ENCODE results near the gene PIEZO2.

PIEZO2 gene

DNA sequence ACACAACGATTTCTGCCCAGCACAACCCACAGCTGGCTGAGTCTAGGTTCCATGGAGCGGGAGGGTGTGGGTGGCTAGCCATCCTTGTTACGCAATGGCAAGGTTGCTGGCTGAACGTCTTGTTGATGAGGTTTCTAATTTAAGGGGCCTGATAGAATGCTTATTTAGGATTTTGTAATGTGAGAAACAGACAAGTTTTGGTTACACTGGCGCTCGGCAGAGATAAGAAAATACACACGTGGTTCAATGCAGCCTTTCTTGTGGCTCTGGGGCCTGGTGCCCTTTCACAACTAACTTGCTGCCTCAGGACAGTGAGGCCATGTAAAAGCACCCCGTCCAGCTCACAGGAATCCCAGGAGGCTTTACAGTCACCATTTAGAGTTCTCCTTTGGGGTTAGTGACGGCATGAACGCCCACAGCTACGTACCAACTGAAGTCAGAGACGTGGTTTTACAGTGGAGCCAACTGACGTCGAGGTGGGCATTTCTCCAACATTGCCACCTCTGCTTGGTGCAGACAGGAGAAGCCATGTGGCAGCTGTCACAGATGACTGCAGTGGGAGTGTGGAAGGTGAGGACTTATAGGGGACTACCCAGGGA is 29.7 kb upstream of the PIEZO2 start:
- H3K36me3 ChIP-seq (ENCODE audit: control insufficient read depth, low read length), result no peaks in the 10 kb centered on the region
- H3K79me2 ChIP-seq (ENCODE audit: control insufficient read depth, low read length), result no peaks in the 10 kb centered on the region
- H4K20me1 ChIP-seq (ENCODE audit: control insufficient read depth, insufficient read depth, low read depth, low read length), result no peaks in the 10 kb centered on the region
- no peak for TF ChIP-seq EZH2phosphoT487 (IDR thresholded peaks at IDR 0.05; ENCODE audit: borderline replicate concordance, low read length)
- TF ChIP-seq CTCF (IDR thresholded peaks at IDR 0.05; ENCODE audit: low read depth, low read length, poor library complexity, severe bottlenecking), result no peak
- no peak overlapping the region for H3K4me2 ChIP-seq (ENCODE audit: low read length)
- H3K27me3 ChIP-seq (ENCODE audit: control insufficient read depth, low read length), result no peaks in the 10 kb centered on the region
- no peak overlapping the region for H3K4me3 ChIP-seq (ENCODE audit: low read length)
- H3K4me1 ChIP-seq (ENCODE audit: control insufficient read depth, low read length), result no peaks in the 10 kb centered on the region
- H3F3A ChIP-seq (ENCODE audit: control insufficient read depth, insufficient read depth), result no peaks in the 10 kb centered on the region
- H3K9me2 ChIP-seq (replicated peaks; ENCODE audit: control insufficient read depth, low read length), result no peaks in the 10 kb centered on the region
- H3K27ac ChIP-seq (ENCODE audit: low read depth, low read length), result no peak overlapping the region
- H3K9me3 ChIP-seq (ENCODE audit: control insufficient read depth, insufficient read depth, low read length), result no peaks in the 10 kb centered on the region

GRCh38 chr18:11177382-11177781 is 28.0 kb upstream of the PIEZO2 start:
- no peaks in the 10 kb centered on the region for H3F3A ChIP-seq (ENCODE audit: control insufficient read depth, insufficient read depth)
- no peaks in the 10 kb centered on the region for H3K79me2 ChIP-seq (ENCODE audit: control insufficient read depth, low read length)
- H3K4me1 ChIP-seq (ENCODE audit: control insufficient read depth, low read length), result no peaks in the 10 kb centered on the region
- no peak overlapping the region for H3K4me3 ChIP-seq (ENCODE audit: low read length)
- no peaks in the 10 kb centered on the region for H3K9me2 ChIP-seq (replicated peaks; ENCODE audit: control insufficient read depth, low read length)
- no peaks in the 10 kb centered on the region for H3K9me3 ChIP-seq (ENCODE audit: control insufficient read depth, insufficient read depth, low read length)
- H3K27ac ChIP-seq (ENCODE audit: low read depth, low read length), result no peak overlapping the region
- H3K27me3 ChIP-seq (ENCODE audit: control insufficient read depth, low read length), result no peaks in the 10 kb centered on the region
- no peaks in the 10 kb centered on the region for H4K20me1 ChIP-seq (ENCODE audit: control insufficient read depth, insufficient read depth, low read depth, low read length)
- no peaks in the 10 kb centered on the region for H3K36me3 ChIP-seq (ENCODE audit: control insufficient read depth, low read length)
- no peak for TF ChIP-seq EZH2phosphoT487 (IDR thresholded peaks at IDR 0.05; ENCODE audit: borderline replicate concordance, low read length)
- TF ChIP-seq CTCF (IDR thresholded peaks at IDR 0.05; ENCODE audit: low read depth, low read length, poor library complexity, severe bottlenecking), result no peak
- no peak overlapping the region for H3K4me2 ChIP-seq (ENCODE audit: low read length)

- no peak overlapping the region for H3K4me3 ChIP-seq (ENCODE audit: low read length)
- no peak for TF ChIP-seq EZH2phosphoT487 (IDR thresholded peaks at IDR 0.05; ENCODE audit: borderline replicate concordance, low read length)
- TF ChIP-seq CTCF (IDR thresholded peaks at IDR 0.05; ENCODE audit: low read depth, low read length, poor library complexity, severe bottlenecking), result no peak
- H3K36me3 ChIP-seq (ENCODE audit: control insufficient read depth, low read length), result no peaks in the 10 kb centered on the region
- no peak overlapping the region for H3K27ac ChIP-seq (ENCODE audit: low read depth, low read length)
- no peaks in the 10 kb centered on the region for H3K4me1 ChIP-seq (ENCODE audit: control insufficient read depth, low read length)
- no peaks in the 10 kb centered on the region for H3K9me2 ChIP-seq (replicated peaks; ENCODE audit: control insufficient read depth, low read length)
- H4K20me1 ChIP-seq (ENCODE audit: control insufficient read depth, insufficient read depth, low read depth, low read length), result no peaks in the 10 kb centered on the region
- H3F3A ChIP-seq (ENCODE audit: control insufficient read depth, insufficient read depth), result no peaks in the 10 kb centered on the region
- H3K27me3 ChIP-seq (ENCODE audit: control insufficient read depth, low read length), result no peaks in the 10 kb centered on the region
- no peak overlapping the region for H3K4me2 ChIP-seq (ENCODE audit: low read length)
- no peaks in the 10 kb centered on the region for H3K79me2 ChIP-seq (ENCODE audit: control insufficient read depth, low read length)
- H3K9me3 ChIP-seq (ENCODE audit: control insufficient read depth, insufficient read depth, low read length), result no peaks in the 10 kb centered on the region
Observed at GRCh38 chr18:11176481-11176881, 27.1 kb upstream of the PIEZO2 start.

Data from DOHH2 (cell line).